NOMO-1 treated with DMSO at 0.1 percent for 48 hours (cell line): ENCODE results near the gene TNFRSF25.
"Not testable (repeated sequence)": the region's sequence is repeated elsewhere in the genome, so short reads cannot be mapped to it uniquely, and the experiment has no call there.

Experiments
- DNase-seq: peaks from one replicate; lab custom pipeline; 2025; ENCODE audit not compliant: unreplicated experiment; lab: John Stamatoyannopoulos, UW

The TNFRSF25 gene

DNA sequence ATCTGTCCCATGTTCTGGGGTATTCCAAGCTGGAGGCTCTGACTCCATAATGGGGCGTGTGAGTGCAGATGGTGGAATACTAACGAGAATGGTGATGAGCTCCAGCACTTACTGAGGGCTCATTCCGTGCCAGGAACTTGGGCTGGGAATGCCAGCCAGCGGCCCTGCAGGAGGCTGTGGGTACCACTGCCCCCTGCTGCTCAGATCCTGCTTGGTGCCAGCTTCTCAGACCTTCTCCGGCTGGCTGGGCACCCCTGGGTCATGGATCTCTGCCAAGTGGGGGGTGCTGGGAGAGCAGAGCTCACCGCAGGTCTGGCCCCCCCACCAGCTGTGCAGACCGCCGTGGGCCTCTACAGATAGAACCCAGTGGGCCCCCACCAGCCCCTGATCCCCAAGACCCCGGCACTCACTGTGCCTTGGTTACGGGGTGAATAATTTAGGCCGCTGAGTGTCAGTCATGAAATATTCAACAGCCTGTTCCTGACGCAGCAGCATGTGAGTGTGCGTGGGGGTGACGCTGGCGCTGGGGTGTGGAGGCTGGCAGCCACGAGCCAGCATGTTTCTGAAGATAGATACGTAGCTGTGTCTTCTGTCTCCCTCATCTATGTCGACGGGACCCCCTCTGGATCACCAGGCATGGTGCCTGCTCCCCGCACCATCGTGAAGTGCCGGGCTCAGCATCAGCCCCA, 28.8 kb downstream of the TNFRSF25 start:
- not testable (repeated sequence) for DNase-seq

- not testable (repeated sequence) for DNase-seq
Measured at GRCh38 chr1:6436277-6436676, 29.7 kb downstream of the TNFRSF25 start.

- DNase-seq, result no peak
Measured at GRCh38 chr1:6435547-6435946, 30.4 kb downstream of the TNFRSF25 start.

GRCh38 chr1:6435129-6435528, 30.8 kb downstream of the TNFRSF25 start:
- no peak for DNase-seq

GRCh38 chr1:6434186-6434585, 31.8 kb downstream of the TNFRSF25 start:
- no peak for DNase-seq

DNA sequence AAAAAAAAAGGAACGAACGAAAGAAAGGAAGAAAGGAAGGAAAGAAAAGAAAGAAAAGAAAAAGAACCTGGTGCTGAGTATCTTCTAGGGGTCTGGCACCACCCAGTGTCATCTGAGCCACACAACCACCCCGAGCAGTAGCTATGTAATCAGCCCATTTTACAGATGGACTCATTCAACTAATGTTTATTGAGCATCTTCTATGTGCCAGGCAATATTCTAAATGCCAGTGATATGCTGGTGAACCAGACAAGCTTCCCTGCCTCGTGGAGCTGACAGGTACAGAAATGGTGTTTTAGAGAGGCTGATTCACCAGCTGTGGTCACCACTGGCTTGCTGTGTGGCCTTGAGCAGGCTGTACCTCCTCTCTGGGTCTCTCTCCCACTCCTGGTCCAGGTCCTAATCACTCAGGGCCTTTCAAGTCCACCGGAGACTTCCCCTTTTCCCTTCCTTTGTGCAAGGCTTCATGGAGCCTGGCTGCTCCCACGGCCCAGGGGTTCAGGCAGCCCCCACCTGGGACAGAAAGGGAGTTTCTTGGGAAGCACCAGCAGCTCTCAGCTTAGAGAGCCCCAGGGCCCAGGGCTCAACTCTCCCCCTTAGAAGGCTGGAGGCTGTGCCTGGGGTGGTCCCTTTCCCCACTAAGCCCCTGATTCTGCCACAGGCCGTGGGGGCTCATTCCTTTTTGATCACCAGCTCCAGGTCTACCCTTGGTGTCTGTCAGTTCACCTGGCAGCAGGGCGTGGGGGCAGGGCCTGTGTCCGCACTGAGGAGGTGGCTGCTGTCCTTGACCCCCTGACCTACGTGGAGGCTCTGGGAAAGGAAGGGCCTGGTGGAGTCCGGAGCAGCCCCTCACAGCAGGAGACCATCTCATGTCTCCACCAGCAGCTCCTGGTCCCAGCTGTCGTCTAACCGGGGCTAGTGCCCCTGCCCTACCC, 34.1 kb downstream of the TNFRSF25 start:
- not testable (repeated sequence) for DNase-seq

DNA sequence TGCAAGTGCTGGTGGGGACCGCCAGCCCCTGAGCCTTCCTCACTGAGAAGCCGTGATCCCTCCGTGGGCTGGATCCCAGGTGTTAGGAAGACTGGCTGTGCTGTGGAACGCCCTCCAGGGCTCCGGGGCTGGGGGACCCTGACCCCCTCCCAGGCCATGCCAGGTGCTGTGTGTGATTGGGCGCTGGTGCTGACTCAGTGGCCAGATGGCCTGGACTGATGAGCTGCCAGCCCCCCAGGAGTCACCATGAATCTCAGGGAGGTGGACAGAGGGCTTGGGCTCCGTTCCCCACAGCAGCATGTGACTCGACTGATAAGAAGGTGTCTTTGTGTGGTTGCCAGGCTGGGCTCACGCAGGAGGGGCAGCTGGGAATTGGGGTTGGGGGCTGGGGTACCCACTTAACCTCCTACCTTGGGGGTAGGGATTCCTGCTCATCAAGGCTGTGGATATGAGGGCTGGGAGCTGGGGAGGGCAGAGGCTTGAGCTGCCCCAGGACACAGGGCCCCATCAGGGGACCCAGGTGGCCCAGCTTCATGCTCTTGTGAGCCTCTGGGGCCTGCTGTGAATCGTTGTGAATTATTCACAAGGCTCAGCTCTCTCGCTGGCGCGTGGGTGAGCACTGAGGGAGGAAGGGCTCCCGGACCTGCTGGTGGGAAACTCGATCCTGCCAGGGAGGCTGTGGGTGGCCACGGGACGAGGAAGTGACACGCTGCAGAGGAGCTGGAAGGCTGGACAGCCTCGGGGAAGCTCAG, 36.1 kb downstream of the TNFRSF25 start:
- not testable (repeated sequence) for DNase-seq

DNA sequence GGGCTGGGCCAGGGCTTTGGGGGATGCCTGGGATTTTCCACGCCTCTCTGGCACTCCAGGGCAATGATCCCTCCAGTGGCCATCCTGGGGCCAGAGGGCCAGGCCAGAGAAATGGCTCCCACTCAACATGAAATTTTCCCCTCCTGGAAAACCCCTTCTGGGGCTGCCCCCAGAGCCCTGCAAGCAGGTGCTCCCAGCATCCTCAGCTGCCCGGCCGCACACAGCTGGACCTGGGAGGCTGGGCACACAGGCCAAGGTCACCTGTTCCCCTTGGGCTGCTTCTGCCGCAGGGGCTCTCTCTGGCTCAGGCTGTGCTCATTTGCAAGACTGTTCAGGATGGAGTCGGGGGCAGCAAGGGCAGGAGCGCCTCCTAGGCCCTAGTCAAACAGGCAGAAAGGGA, 37.5 kb downstream of the TNFRSF25 start:
- not testable (repeated sequence) for DNase-seq

DNA sequence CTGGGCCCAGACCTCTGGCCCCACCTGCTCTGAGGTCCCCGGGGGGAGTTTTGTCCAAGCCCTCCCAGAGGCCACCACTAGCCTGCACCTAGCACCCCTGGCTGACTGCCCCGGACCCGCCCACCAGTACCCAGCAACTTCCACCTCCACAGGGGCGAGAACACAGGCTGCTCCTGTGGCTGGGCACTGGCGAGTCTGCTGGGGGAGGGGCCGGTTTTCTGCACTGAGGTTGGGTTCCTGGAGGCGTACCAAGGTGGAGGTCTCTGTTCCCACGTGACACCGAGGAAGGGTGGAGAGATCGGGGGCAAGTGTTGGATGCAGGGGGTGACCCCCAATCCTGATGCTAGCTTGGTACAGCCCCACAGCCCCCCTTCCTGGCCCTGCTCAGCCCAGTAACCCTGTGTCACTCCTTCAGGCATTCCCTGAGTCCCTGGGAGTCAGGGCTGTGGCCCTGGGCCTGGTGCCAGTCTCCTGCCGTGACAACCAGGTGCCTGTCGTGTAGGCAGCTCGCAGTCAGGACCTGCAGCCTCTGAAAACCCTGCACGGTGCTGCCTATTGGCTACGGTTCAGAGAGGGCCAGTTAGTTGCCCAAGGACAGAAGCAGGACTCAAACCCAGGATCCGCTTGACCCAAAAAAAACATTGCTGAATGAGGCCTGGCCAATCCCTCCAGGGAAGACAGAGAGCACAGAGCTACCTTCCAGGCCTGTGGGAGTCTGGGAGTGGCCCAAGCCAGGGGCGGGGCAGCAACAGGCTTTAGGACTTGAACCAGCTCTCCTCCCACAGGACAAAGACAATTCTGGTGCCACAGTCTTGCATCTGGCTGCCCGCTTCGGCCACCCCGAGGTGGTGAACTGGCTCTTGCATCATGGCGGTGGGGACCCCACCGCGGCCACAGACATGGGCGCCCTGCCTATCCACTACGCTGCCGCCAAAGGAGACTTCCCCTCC, 38.3 kb downstream of the TNFRSF25 start:
- no peak for DNase-seq

DNA sequence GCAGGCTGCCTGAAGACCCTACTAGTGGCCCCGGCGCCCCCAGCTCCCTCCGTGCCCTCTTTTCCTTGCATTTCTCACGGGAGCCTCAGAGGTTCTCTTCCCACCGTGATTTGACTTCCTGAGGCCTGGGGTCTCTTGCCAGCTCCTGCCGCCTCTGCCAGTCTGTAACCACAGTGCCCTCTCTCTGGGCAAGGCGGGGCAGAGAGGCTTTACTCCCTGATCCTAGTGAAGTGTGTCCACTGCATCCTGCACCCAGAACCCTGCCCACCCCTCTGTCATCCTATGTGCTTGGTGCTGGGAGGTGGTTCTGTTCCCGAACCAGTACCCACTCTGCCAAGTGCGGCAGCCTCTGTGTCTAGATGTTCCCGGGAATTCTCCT, 39.0 kb downstream of the TNFRSF25 start:
- DNase-seq, result no peak

- no peak for DNase-seq
Measured at GRCh38 chr1:6426277-6426971, 39.5 kb downstream of the TNFRSF25 start.

- no peak for DNase-seq
Measured at GRCh38 chr1:6425658-6426057, 40.3 kb downstream of the TNFRSF25 start.

DNA sequence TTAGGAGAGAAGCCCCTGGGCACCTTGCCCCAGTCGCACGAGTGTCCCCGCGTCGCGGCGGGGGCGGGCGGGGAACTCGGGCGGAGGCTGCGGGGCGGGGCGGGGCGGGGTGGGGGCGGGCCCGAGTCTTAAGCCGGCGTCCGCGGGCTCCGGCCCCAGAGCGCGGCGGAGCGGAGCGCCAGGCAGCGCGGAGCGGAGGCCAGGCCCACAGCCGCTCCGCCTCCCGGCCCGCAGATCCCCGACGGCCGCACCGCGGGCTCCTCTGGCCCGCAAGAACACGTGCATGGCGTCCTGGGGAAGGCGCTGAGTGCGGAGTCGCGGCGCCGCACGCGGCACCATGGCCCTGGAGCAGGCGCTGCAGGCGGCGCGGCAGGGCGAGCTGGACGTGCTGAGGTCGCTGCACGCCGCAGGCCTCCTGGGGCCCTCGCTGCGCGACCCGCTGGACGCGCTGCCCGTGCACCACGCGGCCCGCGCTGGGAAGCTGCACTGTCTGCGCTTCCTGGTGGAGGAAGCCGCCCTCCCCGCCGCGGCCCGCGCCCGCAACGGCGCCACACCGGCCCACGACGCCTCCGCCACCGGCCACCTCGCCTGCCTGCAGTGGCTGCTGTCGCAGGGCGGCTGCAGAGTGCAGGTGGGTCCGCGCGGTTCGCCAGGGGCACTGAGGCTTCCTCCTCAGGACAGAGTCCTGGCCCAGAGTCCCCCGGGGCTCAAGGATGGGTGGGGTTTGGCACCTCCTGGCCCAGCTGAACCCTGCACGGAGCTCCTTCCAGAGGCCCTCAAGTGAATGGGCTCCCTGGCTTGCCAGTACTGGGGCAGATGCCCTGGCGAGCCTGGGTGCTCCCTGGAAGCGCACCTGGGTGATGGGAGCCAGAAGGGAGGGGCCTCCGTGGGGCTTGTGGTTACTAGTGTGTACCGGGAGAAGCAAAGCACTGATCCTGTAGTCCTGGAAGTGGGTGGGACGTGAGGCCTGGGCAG, 41.1 kb downstream of the TNFRSF25 start, which contains the start of gene ESPN:
Gene ESPN (plus strand): TSS at position 158 of the 975 bp plus-strand sequence. CDS start 180 bp downstream, at position 338.
- no peak for DNase-seq

DNA sequence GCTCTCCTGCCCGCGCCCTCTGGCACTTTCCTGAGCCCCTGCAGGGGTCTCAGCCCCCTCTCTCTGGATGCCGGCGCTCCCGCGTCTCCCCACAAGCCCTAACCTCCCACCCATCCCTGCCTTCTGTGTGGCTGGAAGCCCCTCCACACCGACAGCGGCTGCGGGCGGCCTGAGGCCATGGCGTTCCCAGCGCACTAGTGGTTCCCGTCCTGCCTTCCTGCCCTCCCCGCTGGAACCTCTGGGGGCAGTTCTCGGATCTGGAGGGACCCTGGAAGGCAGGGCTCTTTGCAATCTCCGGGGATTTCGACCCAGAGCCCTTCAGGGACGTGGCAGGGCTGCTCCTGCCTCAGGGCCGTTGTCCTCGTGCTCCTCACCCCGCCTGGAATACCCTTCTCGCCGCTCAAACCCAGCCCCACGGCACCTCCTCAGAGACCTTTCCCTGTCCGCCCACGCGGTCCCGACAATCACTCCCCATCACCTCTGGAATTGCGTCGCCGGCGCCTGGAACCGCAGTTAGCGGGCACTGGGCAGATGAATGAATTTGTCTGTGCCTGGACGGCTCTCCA, 41.9 kb downstream of the TNFRSF25 start:
- DNase-seq, result no peak

DNA sequence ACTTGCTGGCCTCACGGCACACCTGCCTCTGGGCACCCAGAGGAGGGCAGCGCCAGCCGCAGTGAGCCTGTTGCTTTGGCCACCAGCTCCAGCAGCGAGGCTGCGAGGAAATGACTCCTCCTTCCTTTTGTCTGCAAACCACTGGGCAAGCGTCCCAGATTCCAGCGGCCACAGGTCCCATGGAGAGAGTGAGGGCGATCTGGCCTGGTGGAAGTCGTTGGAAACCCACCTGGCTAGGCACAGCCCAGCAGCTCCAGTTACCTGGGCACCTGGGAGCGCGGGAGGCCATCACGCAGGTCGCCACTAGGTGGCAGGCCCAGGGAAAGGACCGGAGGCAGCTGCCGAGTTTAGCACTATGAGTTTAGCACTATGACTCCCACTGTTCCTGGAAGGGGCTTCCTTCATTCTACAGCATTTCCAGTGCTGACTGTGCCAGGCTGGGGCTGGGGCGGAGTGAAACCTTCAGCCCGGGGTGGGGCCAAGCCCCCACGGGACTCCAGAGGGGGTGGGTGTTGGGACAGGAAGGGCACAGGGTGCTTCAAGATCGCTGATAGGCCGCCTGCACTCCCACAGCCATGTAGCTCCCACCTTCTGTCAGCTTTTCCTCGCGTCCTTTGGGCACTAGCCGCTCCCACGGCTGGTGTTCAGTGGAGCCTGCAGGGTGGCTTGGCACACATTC, 42.5 kb downstream of the TNFRSF25 start:
- DNase-seq, result no peak

GRCh38 chr1:6421266-6421665, 44.7 kb downstream of the TNFRSF25 start:
- no peak for DNase-seq

DNA sequence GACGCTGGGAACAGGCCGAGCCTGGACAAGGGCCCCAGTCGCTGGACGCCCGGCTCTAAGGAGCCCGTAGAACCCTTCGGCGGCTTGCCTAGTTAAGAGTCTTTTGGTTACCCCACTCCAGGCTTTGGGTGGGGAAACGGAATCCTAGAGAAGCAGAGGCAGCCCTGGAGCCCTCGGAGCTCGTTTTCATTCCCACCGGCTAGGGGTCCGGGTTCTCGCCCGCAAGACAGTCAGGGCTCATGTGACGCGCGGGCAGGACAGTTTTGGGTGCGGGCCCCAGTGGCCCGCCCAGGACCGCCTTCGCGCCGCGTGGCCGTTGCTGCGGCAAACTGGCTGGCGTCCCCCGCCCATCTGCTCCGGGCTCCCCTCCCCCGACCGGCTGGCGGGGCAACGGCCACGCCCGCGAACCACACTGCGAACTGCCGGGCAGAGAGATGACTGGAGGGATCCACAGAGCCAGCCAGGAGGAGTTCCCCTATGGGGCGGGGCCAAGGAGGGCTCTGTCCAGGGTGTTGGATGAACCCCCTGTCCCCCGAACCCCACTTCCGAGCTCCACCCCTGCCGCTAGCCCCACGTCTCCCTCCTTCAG, 45.4 kb downstream of the TNFRSF25 start:
- peak; percentile 14 for DNase-seq
